Tibial nerve (tissue), 4 donors: Measurements from ENCODE around the gene SLC16A10. TPM values are rescaled to one million over a fixed set of nuclear protein-coding genes. Genes with fewer than 3 reads are reported as not detected.

ENCODE experiments used
- DNase-seq, 2 donors: peaks; one replicate each; pipeline ENCODE4 v3.0.0-alpha.2; 2019; ENCODE audit warnings: low spot score in 2 of 2
- H3K27ac ChIP-seq, 4 donors: fragments of 200-600 bp; sonication (generic) in 3 of 4; one replicate each; pipeline ENCODE4 v1.5.1; 2017 to 2019; ENCODE audit warnings: mild to moderate bottlenecking in 1 of 4
- H3K27me3 ChIP-seq, 2 donors: fragments of 200-600 bp; sonication (generic) in 1 of 2; one replicate each; pipeline versions ENCODE4 v1.5.1 to v1.6.0; 2017 to 2019
- H3K36me3 ChIP-seq, 3 donors: fragments of 200-600 bp; sonication (generic); one replicate each; pipeline ENCODE4 v1.5.1; 2018 to 2019
- H3K4me1 ChIP-seq, 4 donors: fragments of 200-600 bp; sonication (generic) in 3 of 4; one replicate each; pipeline ENCODE4 v1.5.1; 2017 to 2019
- H3K4me3 ChIP-seq, 4 donors: fragments of 200-600 bp; sonication (generic) in 3 of 4; one replicate each; pipeline ENCODE4 v1.5.1; 2017 to 2019; ENCODE audit warnings: mild to moderate bottlenecking in 1 of 4, moderate library complexity in 1 of 4
- H3K9me3 ChIP-seq, 4 donors: fragments of 200-600 bp; sonication (generic) in 3 of 4; one replicate each; pipeline ENCODE4 v1.5.1; 2017 to 2019
- CTCF ChIP-seq, 5 experiments: fragments of 200-600 bp in 3 of 5; fragments of 450-650 bp in 2 of 5; sonication (generic) in 3 of 5; IDR thresholded peaks; one replicate each; pipeline ENCODE4 v1.5.1; 2016 to 2019; ENCODE audit warnings: antibody characterized with exemption in 5 of 5, mild to moderate bottlenecking in 3 of 5, moderate library complexity in 2 of 5
- EP300 ChIP-seq, 2 donors: sonication (generic); formaldehyde crosslinking; IDR thresholded peaks; one replicate each; pipeline ENCODE4 v1.6.1; 2017; ENCODE audit warnings: antibody characterized with exemption in 2 of 2, mild to moderate bottlenecking in 1 of 2
- POLR2A ChIP-seq, 2 donors: fragments of 450-650 bp; IDR thresholded peaks; one replicate each; pipeline ENCODE4 v1.6.1; 2017; ENCODE audit warnings: antibody characterized with exemption in 2 of 2, mild to moderate bottlenecking in 2 of 2, moderate library complexity in 2 of 2
- WGBS, 2 donors: methylation state at CpG; one replicate each; pipeline ENCODE4 v1.1.5; 2018; 5-methylcytosine and 5-hydroxymethylcytosine counted together
- total RNA-seq, 4 donors: library from RNA; depleted of rRNA; stranded (reverse); fragments of >200 nt; gene quantifications; one replicate each; pipeline ENCODE4 v1.1.0, GENCODE V29; 2016

Gene SLC16A10
- total RNA-seq = 10 to 100 TPM in 1 of 4 donors, 1 to 10 TPM in 2, under 1 TPM in 1; 0.20 to 32.7 (median 1.3) TPM

GRCh38 chr6:111087106-111087835 is at the start of gene SLC16A10:
Gene SLC16A10, plus strand, starts transcription at chr6:111087503. Its CDS starts 250 bp downstream, at chr6:111087753.
- DNase-seq = no peak
- peaks cover 0 to 61% of the 10 kb centered on the region in 2 donors for H3K27me3 ChIP-seq

DNA sequence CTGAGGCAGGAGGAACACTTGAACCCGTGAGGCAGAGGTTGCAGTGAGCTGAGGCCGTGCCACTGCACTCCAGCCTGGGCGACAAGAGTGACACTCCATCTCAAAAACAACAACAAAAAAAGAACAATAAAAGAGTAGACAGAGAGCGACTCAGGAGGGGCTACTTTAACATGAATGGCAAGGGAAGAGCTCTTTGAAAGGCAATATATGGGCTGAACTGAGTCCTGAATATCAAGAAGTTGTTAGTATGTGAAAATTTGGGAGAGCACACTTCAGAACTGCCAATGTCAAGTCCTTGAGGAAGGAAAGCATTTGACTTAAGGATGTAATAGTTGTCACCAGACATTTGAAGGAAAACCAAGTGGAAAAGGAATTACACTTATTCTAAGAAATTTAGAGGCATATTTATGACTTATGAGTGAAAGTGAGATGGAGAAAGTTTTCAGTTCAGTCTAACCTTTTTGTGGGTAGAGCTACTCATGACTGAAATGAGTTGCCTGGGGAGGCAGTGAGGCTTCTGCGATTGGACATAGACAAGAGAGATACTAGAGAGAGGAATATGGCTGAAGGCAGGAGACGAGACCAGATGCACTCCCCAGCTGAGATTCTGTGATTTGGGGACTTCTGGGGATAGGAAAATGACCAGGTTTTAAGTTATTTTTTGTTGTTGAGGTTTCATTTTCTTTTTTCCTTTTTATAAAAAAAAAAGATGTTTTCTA is 48.6 kb upstream of the SLC16A10 start:
- H3K4me3 ChIP-seq = no peak overlapping the region
- DNase-seq = no peak
- WGBS, 2 donors = 87% methylated on average over 6 of the region's 6 CpGs

More at GRCh38 chr6:111087106-111087835, at the start of gene SLC16A10:
- peak within 1 kb of the TSS; percentile 29 to 57 (median 43) for H3K4me3 ChIP-seq
- peaks cover 0 to 23% (median 0%) of the 10 kb centered on the region in 4 donors for H3K4me1 ChIP-seq
- H3K9me3 ChIP-seq = no peaks in the 10 kb centered on the region
- TF ChIP-seq CTCF (IDR thresholded peaks at IDR 0.05) = no peak
- no peak for TF ChIP-seq POLR2A (IDR thresholded peaks at IDR 0.05)
- TF ChIP-seq EP300 (IDR thresholded peaks at IDR 0.05) = no peak
- no peak within 1 kb of the TSS for H3K27ac ChIP-seq
- 1% methylated on average over 32 to 34 of the region's 86 CpGs for WGBS, 2 donors
- no peaks in the 10 kb centered on the region for H3K36me3 ChIP-seq

DNA sequence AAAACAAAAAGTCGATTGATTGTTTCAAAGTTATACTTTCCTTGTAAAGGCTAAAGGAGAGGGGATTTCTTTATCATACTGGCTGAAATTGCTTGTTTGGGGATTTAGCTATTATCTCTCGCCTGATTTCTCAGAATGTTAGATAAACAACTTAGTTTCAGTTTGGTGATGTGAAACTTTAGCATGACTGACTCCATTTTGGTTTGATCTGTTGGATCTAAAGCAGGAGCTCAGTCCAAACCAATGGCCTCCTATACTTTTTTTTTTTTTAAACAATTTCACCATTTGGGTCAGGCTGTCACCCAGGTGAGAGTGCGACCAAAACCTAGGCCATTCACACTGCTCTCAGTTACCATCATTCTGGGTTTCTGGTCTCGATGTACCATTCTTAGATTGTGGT is 45.4 kb upstream of the SLC16A10 start:
- 84 to 89% methylated on average over 4 of the region's 4 CpGs for WGBS, 2 donors
- DNase-seq = no peak
- Histone ChIP-seq H3K27ac (no peak overlapping the region), H3K4me3 (no peak overlapping the region), H3K27me3 (no peaks in the 10 kb centered on the region), H3K36me3 (no peaks in the 10 kb centered on the region), H3K9me3 (no peaks in the 10 kb centered on the region), H3K4me1 (no peaks in the 10 kb centered on the region)
- TF ChIP-seq EP300 (IDR thresholded peaks at IDR 0.05) (no peak), POLR2A (IDR thresholded peaks at IDR 0.05) (no peak), CTCF (IDR thresholded peaks at IDR 0.05) (no peak)

More for the DNA sequence above, 48.6 kb upstream of the SLC16A10 start:
- TF ChIP-seq CTCF (IDR thresholded peaks at IDR 0.05) (no peak), EP300 (IDR thresholded peaks at IDR 0.05) (no peak), POLR2A (IDR thresholded peaks at IDR 0.05) (no peak)
- H3K27ac ChIP-seq = no peak overlapping the region
- no peaks in the 10 kb centered on the region for H3K9me3 ChIP-seq
- no peaks in the 10 kb centered on the region for H3K36me3 ChIP-seq
- no peaks in the 10 kb centered on the region for H3K4me1 ChIP-seq
- no peaks in the 10 kb centered on the region for H3K27me3 ChIP-seq

- TF ChIP-seq EP300 (IDR thresholded peaks at IDR 0.05) (no peak), CTCF (IDR thresholded peaks at IDR 0.05) (no peak), POLR2A (IDR thresholded peaks at IDR 0.05) (no peak)
- H3K27me3 ChIP-seq = no peaks in the 10 kb centered on the region
- H3K4me3 ChIP-seq = no peak overlapping the region
- DNase-seq = no peak
- no peaks in the 10 kb centered on the region for H3K9me3 ChIP-seq
- WGBS, 2 donors = 91 to 92% methylated on average over 8 of the region's 8 CpGs
- no peaks in the 10 kb centered on the region for H3K36me3 ChIP-seq
- H3K27ac ChIP-seq = no peak overlapping the region
- H3K4me1 ChIP-seq = no peaks in the 10 kb centered on the region
Observed at GRCh38 chr6:111047244-111047643, 40.1 kb upstream of the SLC16A10 start.
